HG02798 (cell line): ENCODE data around the gene AMBRA1.

Experiments
- ATAC-seq: cut with Tn5 transposase; IDR thresholded peaks from one replicate; pipeline ENCODE4 v1.9.1; 2021; ENCODE audit warnings: mild to moderate bottlenecking; ENCODE audit not compliant: unreplicated experiment, poor library complexity

AMBRA1 gene

DNA sequence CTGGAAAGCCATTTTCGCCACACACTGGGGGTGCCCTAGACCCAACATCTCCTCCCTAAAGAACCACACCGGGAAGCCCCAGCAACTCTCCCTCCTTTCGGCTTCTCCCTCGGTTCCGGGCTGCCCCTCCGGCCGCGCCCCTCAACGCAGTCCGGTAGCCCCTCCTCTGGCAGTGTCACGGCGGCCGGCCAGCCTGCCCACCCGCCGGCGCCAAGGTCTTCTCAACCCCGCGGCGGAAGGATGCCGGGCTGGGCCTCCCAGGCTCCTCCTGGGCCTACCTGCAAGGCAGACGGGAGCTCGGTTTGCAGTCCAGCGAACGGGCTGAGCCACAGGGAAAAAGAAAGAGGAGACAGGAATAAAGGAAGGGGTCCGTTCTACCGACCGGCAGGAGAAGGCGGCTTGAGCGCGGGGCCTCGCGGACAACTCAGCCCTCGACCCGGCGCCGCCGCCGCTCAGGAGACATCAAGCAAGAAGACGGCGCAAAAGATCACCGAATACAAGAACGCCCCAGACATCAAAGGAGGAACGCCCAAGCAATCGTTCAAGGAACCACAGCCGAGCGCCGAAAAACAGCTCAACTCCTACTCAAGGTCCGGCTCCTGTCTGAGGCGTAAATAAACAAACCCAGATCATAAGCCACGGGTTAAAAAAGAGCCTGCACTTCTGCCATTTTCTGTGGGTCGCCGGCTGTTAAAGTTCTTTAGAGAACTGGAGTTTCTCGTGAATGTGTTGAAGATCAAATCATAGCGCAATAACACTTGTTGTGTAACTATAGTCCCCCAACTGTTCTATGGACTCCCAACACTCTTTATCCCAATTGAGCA lies at the start of gene AMBRA1:
Gene AMBRA1, minus strand, starts transcription at position 474 of the 824 bp plus-strand sequence. CDS start 45,643 bp downstream, outside the sequence.
- peak; percentile 86 for ATAC-seq

DNA sequence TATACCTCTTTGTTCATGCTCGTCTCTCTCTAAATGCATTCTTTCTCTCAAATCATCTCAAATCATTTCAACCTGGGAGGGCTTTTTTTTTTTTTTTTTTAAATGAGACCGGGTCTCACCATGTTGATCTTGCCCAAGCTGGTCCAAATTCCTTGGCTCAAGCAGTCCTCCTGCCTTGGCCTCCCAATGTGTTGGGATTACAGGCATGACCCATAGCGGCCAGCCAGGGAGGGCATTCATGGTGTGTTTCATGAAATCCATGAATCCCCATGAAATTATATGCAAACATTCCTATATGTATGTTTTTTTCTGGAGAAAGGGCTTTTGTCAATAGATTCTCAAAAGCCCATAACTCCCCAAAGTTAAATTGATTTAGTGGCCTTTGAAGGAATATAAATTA lies 49.7 kb upstream of the AMBRA1 start:
- ATAC-seq = no peak

DNA sequence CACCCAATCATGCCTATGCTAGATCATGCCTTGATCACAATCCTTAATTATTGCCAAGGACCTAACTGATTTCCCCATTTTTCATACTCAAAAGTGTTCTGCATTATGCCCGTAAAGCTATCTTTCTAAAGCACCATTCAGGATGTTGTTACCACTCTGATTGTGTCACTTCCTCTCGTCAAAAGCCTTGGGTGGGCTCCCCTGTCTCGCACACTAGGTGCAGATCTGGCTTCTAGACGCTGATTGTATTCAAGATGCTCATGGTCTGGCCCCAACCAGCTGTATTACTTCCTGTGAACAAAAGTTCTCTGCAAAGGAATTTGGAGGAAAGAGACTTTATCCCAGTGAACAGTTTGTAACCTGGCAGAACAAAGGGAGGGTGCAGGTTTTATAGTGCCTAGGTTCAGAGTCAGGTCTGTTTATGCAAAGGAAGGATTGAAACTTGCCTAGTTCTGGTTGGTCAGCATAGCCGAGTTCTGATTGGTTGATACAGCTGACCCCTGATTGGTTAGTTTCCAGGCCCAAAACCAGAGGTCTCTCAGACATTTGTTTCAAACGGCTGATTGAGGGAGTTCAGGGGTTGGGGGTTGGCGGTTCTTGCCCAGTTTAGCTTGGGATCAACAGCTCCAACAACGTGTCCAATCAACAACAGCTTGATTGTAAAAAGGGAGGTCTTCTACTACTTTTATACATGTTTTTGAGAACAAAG lies 49.0 kb upstream of the AMBRA1 start:
- ATAC-seq = no peak

DNA sequence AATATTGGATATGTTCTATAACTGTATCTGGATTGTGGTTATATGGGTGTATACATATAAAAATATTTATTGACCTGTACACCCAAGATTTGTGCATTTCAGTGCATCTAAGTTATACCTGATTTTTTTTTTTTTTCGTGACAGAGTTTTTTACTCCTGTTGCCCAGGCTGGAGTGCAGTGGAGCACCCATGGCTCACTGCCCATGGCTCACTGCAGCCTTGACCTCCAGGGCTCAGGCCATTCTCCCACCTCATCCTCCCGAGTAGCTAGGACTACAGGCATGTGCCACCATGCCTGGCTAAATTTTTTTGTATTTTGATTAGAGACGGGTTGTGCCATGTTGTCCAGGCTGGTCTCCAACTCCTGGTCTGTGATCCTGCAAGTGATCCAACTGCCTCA lies 47.8 kb upstream of the AMBRA1 start:
- ATAC-seq = no peak

DNA sequence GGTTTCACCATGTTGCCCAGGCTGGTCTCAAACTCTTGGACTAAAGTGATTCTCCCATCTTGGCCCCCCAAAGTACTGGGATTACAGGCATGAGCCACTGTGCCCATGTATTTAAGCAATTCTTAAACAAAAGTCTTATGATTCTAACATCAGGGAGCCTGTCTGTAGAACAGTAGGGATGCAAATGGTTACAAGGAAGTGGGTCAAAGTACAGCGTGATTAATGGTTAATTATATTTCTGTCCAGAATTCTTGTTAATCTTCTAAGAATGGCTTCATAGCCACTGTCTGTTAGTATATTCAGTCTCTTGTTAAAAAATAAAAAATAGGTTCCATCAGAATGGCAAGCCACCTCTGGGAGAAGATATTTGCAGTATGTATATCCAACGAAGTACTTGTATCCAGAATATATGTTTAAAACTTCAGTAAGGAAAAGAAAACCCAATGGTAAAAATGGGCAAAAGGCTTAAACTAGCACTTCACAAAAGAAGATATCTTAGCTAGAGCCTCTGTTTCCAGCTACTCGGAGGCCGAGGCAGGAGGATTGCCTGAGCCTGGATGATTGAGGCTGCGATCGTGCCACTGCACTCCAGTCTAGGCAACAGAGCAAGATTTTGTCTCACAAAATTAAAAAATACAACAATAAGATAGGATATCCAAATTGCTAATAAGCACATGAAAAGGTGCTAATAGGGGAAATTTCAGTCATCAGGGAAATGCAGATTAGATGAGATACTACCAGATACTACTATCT lies 46.4 kb upstream of the AMBRA1 start:
- ATAC-seq = no peak

GRCh38 chr11:46639197-46639839 lies 45.5 kb upstream of the AMBRA1 start:
- no peak for ATAC-seq

DNA sequence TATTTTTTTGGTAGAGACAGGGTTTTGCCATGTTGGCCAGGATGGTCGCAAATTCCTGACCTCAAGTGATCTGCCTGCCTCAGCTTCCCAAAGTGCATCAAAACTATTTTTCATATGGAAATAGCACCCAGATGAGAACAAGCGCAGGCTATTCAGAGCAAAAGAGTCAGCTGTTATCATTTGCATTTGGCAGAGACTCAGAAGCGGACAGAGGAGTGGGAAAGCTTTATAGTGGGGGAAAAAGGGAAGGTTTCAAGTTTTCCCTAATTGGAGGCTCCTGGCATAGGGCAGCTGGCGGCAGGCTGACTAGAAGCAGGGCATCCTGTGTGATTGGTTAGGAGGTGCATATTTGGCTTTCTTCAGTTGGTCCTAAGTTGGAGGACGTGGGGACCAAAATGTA lies 43.7 kb upstream of the AMBRA1 start:
- ATAC-seq = no peak

GRCh38 chr11:46635557-46636139 lies 41.8 kb upstream of the AMBRA1 start:
- no peak for ATAC-seq

GRCh38 chr11:46633291-46634217 lies 39.7 kb upstream of the AMBRA1 start:
- ATAC-seq = no peak

- no peak for ATAC-seq
These were observed 38.7 kb upstream of the AMBRA1 start for GRCh38 chr11:46632502-46632901.

DNA sequence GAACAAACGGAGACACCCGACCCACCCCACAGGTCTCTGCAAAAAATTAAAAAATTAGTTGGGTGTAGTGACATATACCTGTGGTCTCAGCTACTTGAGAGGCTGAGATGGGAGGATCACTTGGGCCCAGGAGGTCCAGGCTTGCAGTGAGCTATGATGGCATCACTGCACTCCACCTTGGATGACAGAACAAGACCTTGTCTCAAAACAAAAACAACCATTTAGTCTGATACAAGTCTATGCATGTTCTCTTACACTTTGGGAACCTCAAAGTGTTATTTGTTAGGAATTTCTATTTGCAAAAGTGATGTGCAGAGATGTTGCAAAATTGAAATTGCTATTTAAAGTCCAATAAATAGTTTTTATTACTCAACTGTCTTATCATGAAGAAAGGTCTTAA lies 37.9 kb upstream of the AMBRA1 start:
- ATAC-seq = no peak

GRCh38 chr11:46630237-46630636 lies 36.4 kb upstream of the AMBRA1 start:
- ATAC-seq = no peak

- no peak for ATAC-seq
These were observed 35.1 kb upstream of the AMBRA1 start for GRCh38 chr11:46628961-46629360.

DNA sequence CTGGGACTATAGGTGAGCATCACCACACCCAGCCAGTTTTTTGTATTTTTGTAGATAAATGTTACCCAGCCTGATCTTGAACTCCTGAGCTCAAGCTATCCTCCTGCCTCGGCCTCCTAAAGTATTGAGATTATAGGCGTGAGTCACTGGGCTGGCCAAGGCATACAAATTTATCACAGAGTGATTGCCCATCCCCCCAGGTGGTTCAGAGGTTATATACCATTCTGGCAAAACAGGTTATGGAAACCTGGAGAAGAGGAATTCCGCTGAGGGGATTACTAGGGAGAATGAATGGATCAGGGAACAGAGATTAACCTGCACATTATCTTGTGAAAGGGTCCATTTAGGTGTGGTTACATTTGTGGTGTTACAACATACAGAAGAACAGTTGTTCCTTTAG lies 31.6 kb upstream of the AMBRA1 start:
- ATAC-seq = no peak

- no peak for ATAC-seq
These were observed 25.0 kb upstream of the AMBRA1 start for GRCh38 chr11:46618837-46619236.

DNA sequence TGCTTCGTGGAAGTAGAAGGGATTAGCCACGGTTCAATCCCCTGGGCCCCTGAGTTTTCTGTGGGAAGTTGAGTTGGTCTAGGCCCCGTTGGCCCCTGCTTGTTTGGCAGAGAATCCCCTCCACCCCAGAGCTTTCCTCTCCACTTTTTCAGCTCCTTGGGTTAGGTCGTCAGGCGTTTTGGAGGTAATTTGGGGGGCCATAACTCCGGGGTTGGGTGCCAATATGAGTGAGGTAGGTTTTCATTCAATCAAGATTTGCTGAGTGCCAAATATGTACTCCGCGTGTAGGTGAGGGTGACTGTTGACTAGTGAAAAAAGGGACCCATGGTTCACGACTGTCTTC lies 24.1 kb upstream of the AMBRA1 start:
- ATAC-seq = no peak

DNA sequence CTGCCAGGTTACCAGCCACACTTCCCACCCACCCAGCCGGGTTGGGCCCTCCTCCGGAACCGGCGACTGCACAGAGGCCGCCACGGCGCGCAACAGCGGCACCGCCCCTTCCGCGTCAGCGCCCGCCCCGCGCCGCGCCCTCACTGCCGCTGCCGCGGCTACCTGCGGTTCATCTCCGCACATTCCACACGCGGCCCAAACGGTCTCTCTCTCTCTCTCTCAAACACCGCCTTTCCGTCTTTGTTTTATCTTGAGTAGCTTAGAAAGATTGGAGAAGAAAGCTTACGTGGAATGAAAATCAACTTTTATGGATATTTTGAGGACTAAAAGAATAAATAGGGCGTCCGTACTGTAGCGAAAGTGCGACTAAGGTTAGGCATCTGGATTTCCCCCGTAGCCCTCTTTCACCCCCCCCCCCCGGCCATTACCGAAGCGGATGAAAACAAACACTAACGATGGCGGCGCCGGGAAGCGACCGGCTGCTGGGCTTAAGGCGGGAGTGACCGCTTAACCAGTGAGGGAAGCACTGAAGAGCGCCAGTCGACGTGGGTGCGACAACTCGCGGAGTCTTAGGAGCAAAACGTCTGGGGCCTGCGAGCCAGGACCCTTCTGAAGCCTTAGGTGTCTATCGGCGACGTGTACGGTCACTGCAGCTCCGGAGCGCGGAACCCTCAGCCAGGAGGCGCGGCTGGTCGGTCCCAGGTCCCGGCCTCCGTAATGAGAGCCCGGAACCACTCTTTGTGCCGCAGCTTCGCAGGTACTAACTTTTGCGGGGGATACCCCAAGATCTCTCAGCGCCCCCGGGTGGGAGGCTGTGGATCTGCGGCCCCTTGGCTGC lies 23.5 kb upstream of the AMBRA1 start, which contains the start of the genes ATG13 and HARBI1:
Gene ATG13, plus strand, starts transcription at position 420 of the 838 bp plus-strand sequence. CDS start 26,739 bp downstream, outside the sequence.
Gene HARBI1, minus strand, starts transcription at position 94 of the 838 bp plus-strand sequence. CDS start 990 bp downstream, outside the sequence.
- ATAC-seq = peak; percentile 97

DNA sequence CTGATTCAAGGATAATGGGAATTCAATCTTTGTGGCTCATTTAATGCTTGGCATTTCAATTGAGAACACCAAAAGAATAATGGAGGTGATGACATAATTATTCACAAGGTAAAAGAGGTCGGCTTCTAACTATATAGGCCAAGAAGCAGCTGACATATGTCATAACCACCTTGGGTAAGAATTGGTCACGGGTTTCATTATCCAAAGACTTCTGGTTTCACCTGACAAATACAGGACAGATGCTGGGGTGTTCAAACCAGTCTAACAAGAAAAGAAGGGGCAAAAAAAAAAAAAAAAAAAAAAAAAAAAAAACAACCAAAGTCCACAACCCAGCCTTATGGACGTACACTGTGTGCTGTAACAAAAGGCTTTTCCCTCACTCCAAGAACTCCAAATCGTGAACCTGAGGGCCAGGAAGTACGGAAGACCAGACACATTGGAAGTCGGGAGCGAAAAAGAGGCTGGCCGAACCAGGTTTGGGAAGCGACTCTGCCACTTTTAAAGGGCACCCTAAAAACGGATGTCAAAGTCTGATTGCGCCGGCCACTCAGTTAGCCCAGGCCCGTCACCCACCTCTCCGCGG lies 22.8 kb upstream of the AMBRA1 start:
- peak; percentile 1 for ATAC-seq
